ENCODE results near the gene POLR3A. TPM values are rescaled to one million over a fixed set of nuclear protein-coding genes. Genes with fewer than 3 reads are reported as not detected.

POLR3A gene
- polyA plus RNA-seq, 1 donor (not counting 4 experiments of a cell fraction or from before 2014, with no cell fraction given) = 15.5 TPM

DNA sequence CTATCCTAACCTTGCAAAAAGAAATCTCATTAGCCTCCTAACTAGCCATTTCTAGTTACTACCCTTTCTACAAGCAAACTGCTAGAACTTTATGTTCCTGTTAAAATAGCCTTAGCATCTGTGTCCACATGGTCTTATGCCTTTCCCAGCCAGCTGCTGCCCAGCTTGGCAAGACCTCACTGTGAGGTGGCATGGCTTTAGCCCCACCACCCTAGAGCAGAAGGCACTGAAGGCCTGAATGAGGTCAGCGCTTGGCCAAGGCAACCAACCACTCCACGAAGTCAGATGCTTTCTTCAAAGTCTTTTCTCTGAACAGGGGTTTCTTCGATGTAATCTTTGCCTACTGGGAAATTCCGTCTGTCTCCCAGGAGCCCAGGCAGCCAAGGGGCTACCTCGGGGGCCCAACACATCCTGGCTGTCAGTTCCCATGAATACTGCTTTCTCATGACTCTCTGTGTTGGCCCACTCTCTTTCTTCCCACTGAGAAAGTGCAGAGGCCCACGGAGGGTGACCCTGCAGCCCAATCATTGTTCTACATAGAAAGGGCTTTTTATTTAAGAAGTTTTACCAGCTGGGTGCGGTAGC, 41.6 kb downstream of the POLR3A start:
- Histone ChIP-seq H3K9me3 (ENCODE audit: control insufficient read depth, low read depth, low read length) (no peaks in the 10 kb centered on the region), H3K79me2 (ENCODE audit: control insufficient read depth, insufficient read depth, low read length) (no peaks in the 10 kb centered on the region), H3K27me3 (ENCODE audit: control insufficient read depth, extremely low read depth, insufficient read depth, low read length) (no peaks in the 10 kb centered on the region), H3K4me2 (ENCODE audit: control insufficient read depth, extremely low read depth, insufficient read depth, low read depth, low read length) (no peak overlapping the region), H3K4me3 (ENCODE audit: control insufficient read depth in 2 of 3, extremely low read depth in 1 of 3, insufficient read depth in 2 of 3, low read depth in 1 of 3, low read length in 3 of 3) (no peak overlapping the region), H2AFZ (ENCODE audit: control insufficient read depth, low read length) (no peak overlapping the region), H3K4me1 (ENCODE audit: control insufficient read depth, extremely low read depth, insufficient read depth, low read length) (no peaks in the 10 kb centered on the region), H4K20me1 (ENCODE audit: control insufficient read depth, extremely low read depth, insufficient read depth, low read length) (no peaks in the 10 kb centered on the region), H3K9ac (ENCODE audit: control insufficient read depth, extremely low read depth, insufficient read depth, low read length) (no peak overlapping the region), H3K27ac (ENCODE audit: control insufficient read depth, insufficient read depth, low read length) (no peak overlapping the region), H3K36me3 (ENCODE audit: control insufficient read depth in 2 of 2, extremely low read depth in 1 of 2, insufficient read depth in 2 of 2, low read length in 2 of 2) (peaks cover 39 to 40% of the 10 kb centered on the region in 2 experiments), H3K9me1 (ENCODE audit: control insufficient read depth, extremely low read depth, insufficient read depth, low read length) (no peaks in the 10 kb centered on the region)
- TF ChIP-seq, protein P1, sequence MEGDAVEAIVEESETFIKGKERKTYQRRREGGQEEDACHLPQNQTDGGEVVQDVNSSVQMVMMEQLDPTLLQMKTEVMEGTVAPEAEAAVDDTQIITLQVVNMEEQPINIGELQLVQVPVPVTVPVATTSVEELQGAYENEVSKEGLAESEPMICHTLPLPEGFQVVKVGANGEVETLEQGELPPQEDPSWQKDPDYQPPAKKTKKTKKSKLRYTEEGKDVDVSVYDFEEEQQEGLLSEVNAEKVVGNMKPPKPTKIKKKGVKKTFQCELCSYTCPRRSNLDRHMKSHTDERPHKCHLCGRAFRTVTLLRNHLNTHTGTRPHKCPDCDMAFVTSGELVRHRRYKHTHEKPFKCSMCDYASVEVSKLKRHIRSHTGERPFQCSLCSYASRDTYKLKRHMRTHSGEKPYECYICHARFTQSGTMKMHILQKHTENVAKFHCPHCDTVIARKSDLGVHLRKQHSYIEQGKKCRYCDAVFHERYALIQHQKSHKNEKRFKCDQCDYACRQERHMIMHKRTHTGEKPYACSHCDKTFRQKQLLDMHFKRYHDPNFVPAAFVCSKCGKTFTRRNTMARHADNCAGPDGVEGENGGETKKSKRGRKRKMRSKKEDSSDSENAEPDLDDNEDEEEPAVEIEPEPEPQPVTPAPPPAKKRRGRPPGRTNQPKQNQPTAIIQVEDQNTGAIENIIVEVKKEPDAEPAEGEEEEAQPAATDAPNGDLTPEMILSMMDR (optimal IDR thresholded peaks at IDR 0.05 in 1 of 3, IDR thresholded peaks at IDR 0.05 in 1 of 3, conservative IDR thresholded peaks at IDR 0.05 in 1 of 3; ENCODE audit: extremely low read depth in 1 of 3, insufficient read depth in 2 of 3, low read length in 3 of 3) = no peak
- no peak for TF ChIP-seq EZH2 (IDR thresholded peaks at IDR 0.05; ENCODE audit: low read length)
- dilution Hi-C loops (cut with MboI; ENCODE audit: extremely low pct_ligation_motif_present, low sequenced_read_pairs) = no loop called here
- FAIRE-seq = no peak
- no peak for DNase-seq (ENCODE audit: low read depth, low spot score)

DNA sequence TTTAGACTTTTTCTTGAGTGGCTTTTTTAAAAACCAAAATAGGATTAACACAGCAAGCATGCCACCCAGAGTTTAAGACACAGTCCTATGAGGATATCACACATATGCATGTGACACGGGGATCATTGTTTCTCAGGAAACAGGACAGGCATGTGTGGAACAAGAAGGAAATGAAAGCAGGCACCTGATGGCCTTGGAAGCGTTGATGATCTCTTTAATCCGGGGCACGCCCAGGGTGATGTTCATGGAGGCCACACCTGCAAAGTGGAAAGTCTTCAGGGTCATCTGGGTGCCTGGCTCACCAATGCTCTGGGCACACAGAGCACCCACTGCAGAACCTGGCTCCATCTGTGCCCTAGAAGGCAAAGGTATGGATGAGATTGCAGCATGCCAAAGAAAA, 44.3 kb downstream of the POLR3A start:
- TF ChIP-seq, protein P1 (optimal IDR thresholded peaks at IDR 0.05 in 1 of 3, IDR thresholded peaks at IDR 0.05 in 1 of 3, conservative IDR thresholded peaks at IDR 0.05 in 1 of 3; ENCODE audit: extremely low read depth in 1 of 3, insufficient read depth in 2 of 3, low read length in 3 of 3) = no peak
- no peak for TF ChIP-seq EZH2 (IDR thresholded peaks at IDR 0.05; ENCODE audit: low read length)
- H3K79me2 ChIP-seq (ENCODE audit: control insufficient read depth, insufficient read depth, low read length) = no peaks in the 10 kb centered on the region
- no peak overlapping the region for H3K9ac ChIP-seq (ENCODE audit: control insufficient read depth, extremely low read depth, insufficient read depth, low read length)
- H4K20me1 ChIP-seq (ENCODE audit: control insufficient read depth, extremely low read depth, insufficient read depth, low read length) = no peaks in the 10 kb centered on the region
- no peaks in the 10 kb centered on the region for H3K27me3 ChIP-seq (ENCODE audit: control insufficient read depth, extremely low read depth, insufficient read depth, low read length)
- H3K4me3 ChIP-seq (ENCODE audit: control insufficient read depth in 2 of 3, extremely low read depth in 1 of 3, insufficient read depth in 2 of 3, low read depth in 1 of 3, low read length in 3 of 3) = no peak overlapping the region
- H3K36me3 ChIP-seq (ENCODE audit: control insufficient read depth in 2 of 2, extremely low read depth in 1 of 2, insufficient read depth in 2 of 2, low read length in 2 of 2) = peaks cover 41 to 46% of the 10 kb centered on the region in 2 experiments
- no peak overlapping the region for H3K4me2 ChIP-seq (ENCODE audit: control insufficient read depth, extremely low read depth, insufficient read depth, low read depth, low read length)
- DNase-seq (ENCODE audit: low read depth, low spot score) (no peak), FAIRE-seq (no peak)
- H2AFZ ChIP-seq (ENCODE audit: control insufficient read depth, low read length) = no peak overlapping the region
- H3K9me1 ChIP-seq (ENCODE audit: control insufficient read depth, extremely low read depth, insufficient read depth, low read length) = no peaks in the 10 kb centered on the region
- no peaks in the 10 kb centered on the region for H3K9me3 ChIP-seq (ENCODE audit: control insufficient read depth, low read depth, low read length)
- H3K27ac ChIP-seq (ENCODE audit: control insufficient read depth, insufficient read depth, low read length) = no peak overlapping the region
- dilution Hi-C loops (cut with MboI; ENCODE audit: extremely low pct_ligation_motif_present, low sequenced_read_pairs) = no loop called here
- no peaks in the 10 kb centered on the region for H3K4me1 ChIP-seq (ENCODE audit: control insufficient read depth, extremely low read depth, insufficient read depth, low read length)

All from keratinocyte (primary cell).